ENCODE data around the gene PLCG2.
A peak's percentile ranks its signal among the peaks of the same experiment; 100 is the strongest.
"Not testable (repeated sequence)": the region's sequence is repeated elsewhere in the genome, so short reads cannot be mapped to it uniquely, and the experiment has no call there.

PLCG2 gene

GRCh38 chr16:81778861-81779535 is at the start of gene PLCG2:
TSS of gene PLCG2 (plus strand) at chr16:81779291. CDS start at chr16:81785990, 6,699 bp downstream.
- DNase-seq (ENCODE audit: low read depth), result no peak

GRCh38 chr16:81729451-81729850 is 49.6 kb upstream of the PLCG2 start:
- DNase-seq (ENCODE audit: low read depth), result no peak

GRCh38 chr16:81730090-81731051 is 48.7 kb upstream of the PLCG2 start:
- peak; percentile 59 for DNase-seq (ENCODE audit: low read depth)

- no peak for DNase-seq (ENCODE audit: low read depth)
Measured at GRCh38 chr16:81731649-81732048, 47.4 kb upstream of the PLCG2 start.

- DNase-seq (ENCODE audit: low read depth), result no peak
Measured at GRCh38 chr16:81732699-81733098, 46.4 kb upstream of the PLCG2 start.

- no peak for DNase-seq (ENCODE audit: low read depth)
Measured at GRCh38 chr16:81733295-81733694, 45.8 kb upstream of the PLCG2 start.

DNA sequence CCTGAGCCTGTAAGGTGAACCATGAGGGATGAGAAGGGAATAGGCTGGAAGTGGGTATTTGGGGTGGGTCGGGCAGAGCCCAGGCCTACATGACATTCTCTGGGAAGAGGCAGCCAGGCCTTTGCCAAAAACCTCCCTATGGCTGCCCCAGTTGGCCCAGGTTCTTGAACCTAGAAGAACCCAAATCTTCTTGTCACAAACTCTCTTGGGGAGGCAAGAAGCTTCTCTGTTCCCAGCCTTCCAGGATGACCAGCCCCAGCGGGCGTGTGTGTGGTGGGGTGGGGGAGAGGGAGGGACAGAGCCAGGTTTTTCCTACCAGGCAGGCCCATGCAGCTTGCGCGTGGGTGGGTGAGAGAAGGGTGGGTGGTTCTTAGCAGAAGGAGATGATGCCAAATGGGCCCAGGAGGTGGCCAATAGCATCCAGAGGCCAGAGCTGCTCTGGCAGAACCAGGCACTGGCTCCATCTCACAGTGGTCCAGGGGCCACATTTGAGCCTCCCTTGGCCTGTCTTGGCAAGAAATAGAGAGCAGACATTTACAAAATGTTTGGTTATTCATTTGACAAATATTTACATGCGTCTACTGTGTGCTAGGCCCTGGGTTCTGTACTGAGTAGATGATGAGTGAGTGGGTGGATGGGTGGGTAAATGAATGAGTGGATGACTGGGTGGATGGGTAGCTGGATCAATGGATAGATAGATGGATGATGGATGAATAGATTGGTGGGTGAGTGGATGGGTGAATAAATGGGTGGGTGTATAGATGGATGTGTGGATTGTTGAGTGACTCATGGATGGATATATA is 44.3 kb upstream of the PLCG2 start:
- no peak for DNase-seq (ENCODE audit: low read depth)

DNA sequence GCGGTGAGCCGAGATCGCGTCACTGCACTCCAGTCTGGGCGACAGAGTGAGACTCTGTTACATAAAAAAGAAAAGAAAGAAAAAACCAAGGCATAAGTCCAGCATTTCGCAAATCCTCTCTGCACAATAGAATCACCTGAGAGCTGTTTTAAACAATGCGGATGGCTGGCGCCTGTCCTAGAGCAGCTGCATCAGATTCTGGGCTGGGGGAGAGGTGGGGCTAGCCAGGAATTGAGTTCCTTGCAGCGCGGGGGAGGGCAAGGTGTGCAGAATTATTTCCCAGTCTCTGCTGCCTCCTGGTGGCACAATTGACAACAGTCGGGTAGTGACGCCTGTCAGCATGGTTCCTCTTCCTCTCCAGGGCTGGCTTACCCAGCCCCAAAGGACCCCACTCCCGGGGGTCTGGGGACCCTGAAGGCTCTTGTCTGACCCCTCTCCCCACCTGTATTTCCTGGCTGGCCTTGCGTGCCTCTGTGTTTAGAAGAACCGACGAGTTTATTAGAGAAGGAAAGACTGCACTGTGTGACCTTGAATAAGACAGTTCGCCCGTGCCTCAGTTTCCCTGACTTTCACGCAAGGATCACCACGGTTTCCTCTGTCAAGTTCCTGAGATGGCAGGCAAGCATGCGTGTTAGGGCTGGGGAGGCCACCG is 41.1 kb upstream of the PLCG2 start:
- peak; percentile 27 for DNase-seq (ENCODE audit: low read depth)

DNA sequence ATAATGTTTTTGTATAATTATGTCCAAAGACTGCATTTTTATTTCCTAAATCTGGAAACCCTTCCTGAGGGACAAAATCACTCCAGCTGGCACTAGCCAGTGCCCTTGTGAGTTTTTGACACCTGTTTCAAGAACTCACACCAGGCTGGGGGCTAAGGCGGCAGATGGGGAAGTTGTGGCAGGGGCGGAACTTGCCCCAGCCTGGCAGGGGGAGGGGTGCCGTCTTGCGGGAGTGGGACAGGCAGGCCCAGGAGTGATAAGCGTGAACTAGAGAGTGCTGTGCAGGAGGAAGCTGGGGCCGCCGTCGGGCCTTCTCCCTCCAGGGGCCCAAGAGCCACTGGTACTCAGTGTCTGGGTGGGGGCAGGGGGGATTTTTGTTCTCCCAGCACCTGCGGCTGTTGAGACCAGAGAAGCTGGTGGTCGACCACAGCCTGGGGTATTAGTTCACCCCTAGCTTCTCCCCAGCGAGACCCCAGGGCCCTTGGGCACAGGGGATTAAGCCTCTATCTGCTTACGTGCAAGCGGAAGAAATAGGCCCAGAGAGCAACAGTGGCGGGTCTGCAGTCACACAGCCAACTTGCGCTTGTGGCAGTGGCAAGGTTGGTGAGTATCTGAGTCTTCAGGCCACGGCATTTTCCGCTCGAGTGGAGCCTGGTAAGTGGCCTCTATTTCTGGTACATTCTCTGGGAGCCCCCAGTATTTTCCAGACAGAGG is 40.2 kb upstream of the PLCG2 start:
- DNase-seq (ENCODE audit: low read depth), result no peak

DNA sequence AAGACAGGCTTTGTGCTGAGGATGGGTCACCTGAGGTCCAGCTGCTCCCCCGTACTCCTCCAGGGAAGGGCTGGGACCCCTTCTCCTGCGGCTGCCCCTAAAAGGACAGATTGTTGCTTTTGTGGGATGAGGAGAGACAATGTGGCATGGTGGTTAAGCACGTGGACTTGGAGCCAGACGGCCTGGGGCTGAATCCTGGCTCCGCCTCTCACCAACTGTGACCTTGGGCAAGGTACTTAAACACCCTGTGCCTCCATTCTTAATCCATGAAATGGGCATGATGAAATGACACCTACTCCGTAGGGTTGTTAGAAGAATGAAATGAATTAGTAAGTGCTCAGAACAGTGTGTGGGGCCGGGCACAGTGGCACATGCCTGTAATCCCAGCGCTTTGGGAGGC is 39.6 kb upstream of the PLCG2 start:
- no peak for DNase-seq (ENCODE audit: low read depth)

GRCh38 chr16:81740169-81740568 is 38.9 kb upstream of the PLCG2 start:
- DNase-seq (ENCODE audit: low read depth), result no peak

- DNase-seq (ENCODE audit: low read depth), result not testable (repeated sequence)
Measured at GRCh38 chr16:81741430-81741770, 37.7 kb upstream of the PLCG2 start.

- no peak for DNase-seq (ENCODE audit: low read depth)
Measured at GRCh38 chr16:81744385-81744784, 34.7 kb upstream of the PLCG2 start.

GRCh38 chr16:81744911-81745310 is 34.2 kb upstream of the PLCG2 start:
- DNase-seq (ENCODE audit: low read depth), result no peak

DNA sequence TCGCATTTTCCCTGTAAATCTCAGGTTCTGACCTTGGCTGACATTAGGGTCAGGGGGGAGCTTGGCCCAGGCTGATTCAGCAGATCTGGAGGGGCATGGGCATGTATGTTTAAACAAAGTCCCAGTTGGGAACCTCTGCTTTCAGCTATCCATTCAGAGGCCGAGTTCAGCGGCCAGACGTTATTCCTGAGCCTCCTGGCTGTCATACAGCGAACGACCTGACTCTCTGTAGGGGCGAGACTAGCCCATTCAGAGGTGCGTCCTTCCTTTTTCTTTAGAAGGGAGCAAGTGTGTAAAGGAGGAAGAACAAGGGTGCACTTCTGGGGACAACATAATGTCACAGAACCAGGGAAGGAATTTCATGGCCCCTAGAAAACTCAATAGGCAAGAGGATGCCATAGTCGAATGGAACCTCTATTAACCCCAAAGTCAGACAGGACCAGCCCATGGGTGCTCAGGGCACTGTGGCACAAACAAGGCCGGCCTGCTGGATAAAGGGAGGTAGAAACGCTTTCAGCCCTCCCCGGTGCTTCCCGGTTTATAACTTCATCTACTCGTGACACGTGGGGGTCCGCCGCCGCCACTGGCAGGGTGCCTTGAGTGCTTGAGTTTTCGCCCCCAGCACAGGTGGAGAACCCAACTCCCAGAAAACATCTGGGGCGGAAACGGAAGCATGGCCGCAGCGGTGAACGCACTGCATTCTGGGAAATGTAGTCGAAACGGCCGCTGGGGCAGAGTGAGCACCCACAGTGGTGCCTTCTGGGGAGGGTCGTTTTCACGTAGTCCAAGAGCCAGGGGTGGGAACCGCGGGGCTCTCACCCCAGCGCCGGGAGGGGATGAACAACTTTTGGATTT is 33.2 kb upstream of the PLCG2 start:
- peak; percentile 33 for DNase-seq (ENCODE audit: low read depth)

DNA sequence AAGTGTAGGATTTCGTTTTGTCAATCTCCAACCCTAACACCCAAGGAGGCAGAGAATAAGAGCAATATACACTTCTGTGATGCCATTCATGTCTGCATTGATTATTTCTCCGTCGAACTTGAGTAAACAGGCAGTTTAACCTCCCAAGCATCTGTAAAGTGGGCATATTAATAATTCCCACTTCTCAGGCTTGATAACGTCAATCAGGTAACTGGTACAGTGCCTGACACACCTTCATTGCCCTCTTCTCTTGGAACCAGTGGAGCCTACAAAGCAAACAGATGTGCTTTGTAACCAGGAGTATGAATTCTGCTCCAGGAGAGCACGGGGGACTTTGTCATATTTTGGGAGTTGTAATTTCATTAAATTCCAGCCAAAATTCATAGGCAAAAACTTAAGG is 32.5 kb upstream of the PLCG2 start:
- no peak for DNase-seq (ENCODE audit: low read depth)

DNA sequence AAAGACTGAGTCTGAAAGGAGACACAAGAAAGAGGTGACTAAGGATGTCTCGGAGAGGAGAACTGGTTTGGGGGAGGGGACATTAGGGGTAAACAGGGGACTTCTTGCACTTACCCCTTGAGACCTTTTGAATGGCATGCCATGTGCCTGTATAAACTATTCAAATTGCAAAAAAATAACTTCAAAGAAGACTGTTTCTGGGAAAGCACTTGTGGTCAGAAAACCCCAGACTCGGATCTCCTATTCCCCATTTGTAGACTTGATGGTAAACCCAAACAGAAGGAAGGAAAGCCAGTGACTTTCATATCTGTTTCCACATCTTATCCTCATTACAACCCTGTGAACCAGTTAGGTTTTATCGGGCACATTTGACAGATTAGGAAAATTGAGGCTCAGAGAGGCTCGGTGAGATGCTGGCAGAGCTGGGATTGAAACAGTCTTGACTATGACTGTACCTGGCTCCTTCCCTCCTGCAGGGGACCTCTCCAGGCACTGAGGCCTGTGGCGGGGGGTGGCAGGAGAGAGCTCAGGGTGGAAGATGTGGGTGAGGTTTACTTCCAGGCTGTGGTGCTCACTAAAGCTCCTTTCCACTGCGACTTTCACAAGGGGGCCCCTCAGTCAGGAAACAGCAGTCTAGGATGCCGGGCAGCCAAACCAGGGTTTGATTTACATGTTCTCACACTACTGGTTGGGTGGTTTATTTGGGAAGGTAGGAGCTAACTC is 30.5 kb upstream of the PLCG2 start:
- no peak for DNase-seq (ENCODE audit: low read depth)

DNA sequence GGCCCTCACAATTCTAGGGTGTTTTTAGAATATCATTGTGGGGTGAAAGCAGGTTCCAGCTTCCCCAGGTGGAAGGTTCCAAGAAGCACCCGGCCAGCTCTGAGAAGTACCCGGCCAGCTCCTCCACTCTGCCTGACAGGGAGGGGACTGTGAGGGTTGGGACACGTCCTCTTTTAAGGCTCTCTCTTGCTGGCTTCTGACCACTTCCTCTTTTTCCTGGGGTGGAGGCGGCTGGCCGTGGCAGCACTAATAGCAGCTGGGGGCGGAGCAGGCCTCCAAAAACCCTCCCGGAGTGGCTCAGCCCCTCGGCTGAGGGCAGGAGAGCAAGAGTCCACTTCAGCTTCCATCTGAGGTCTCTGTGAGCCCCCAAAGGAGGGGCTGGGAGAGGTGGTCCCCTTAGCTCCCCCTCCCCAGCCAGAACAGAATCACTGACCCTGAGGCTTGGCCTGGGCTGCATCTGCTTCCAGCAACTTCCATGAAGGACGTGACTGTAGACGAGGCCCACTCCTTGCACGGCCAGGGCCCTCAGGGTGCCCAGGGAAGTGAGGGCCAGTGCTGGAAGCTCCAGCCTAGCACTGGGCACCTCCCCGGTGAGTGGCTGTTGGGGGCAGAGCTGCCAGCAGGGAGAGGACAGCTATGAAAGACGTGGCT is 26.7 kb upstream of the PLCG2 start:
- no peak for DNase-seq (ENCODE audit: low read depth)

GRCh38 chr16:81752876-81753227 is 26.2 kb upstream of the PLCG2 start:
- no peak for DNase-seq (ENCODE audit: low read depth)

Data from fibroblast of gingiva (primary cell).